Measurements from ENCODE around the gene GGTA1.

Gene GGTA1

GRCh38 chr9:121500165-121500478, 478 bp upstream of the GGTA1 start:
- Histone ChIP-seq H4K20me1 (ENCODE audit: low read depth, low read length) (no peaks in the 10 kb centered on the region), H2AFZ (ENCODE audit: low read depth, low read length, severe bottlenecking) (no peak overlapping the region), H3K27me3 (ENCODE audit: low read length) (no peaks in the 10 kb centered on the region), H3K79me2 (ENCODE audit: insufficient read depth, low read length) (no peaks in the 10 kb centered on the region), H3K9me2 (replicated peaks; ENCODE audit: insufficient read depth, low read length) (no peaks in the 10 kb centered on the region), H3K36me3 (ENCODE audit: low read length) (no peaks in the 10 kb centered on the region), H3K9ac (ENCODE audit: low read length) (no peak overlapping the region), H3K4me3 (ENCODE audit: insufficient read depth, low read length, poor library complexity, severe bottlenecking) (no peak overlapping the region), H3K9me3 (ENCODE audit: insufficient read depth, low read length) (peaks cover 3% of the 10 kb centered on the region; the same call in 1 of the 2 replicates), H3K27ac (ENCODE audit: low read depth, low read length) (no peak overlapping the region), H3K4me2 (ENCODE audit: low read depth, low read length, poor library complexity, severe bottlenecking) (no peak overlapping the region), H3F3A (ENCODE audit: insufficient read depth) (no peaks in the 10 kb centered on the region)
- TF ChIP-seq CTCF (IDR thresholded peaks at IDR 0.05; ENCODE audit: insufficient read depth, low read length, poor library complexity, severe bottlenecking), result no peak
- no peak for TF ChIP-seq EZH2phosphoT487 (conservative IDR thresholded peaks at IDR 0.05; ENCODE audit: low read length)

GRCh38 chr9:121499177-121499426, 542 bp downstream of the GGTA1 start:
- H3K4me3 ChIP-seq (ENCODE audit: insufficient read depth, low read length, poor library complexity, severe bottlenecking), result no peak overlapping the region
- no peak for TF ChIP-seq EZH2phosphoT487 (conservative IDR thresholded peaks at IDR 0.05; ENCODE audit: low read length)
- no peak for TF ChIP-seq CTCF (IDR thresholded peaks at IDR 0.05; ENCODE audit: insufficient read depth, low read length, poor library complexity, severe bottlenecking)
- no peak overlapping the region for H2AFZ ChIP-seq (ENCODE audit: low read depth, low read length, severe bottlenecking)
- no peaks in the 10 kb centered on the region for H3F3A ChIP-seq (ENCODE audit: insufficient read depth)
- H3K36me3 ChIP-seq (ENCODE audit: low read length), result no peaks in the 10 kb centered on the region
- no peaks in the 10 kb centered on the region for H4K20me1 ChIP-seq (ENCODE audit: low read depth, low read length)
- no peaks in the 10 kb centered on the region for H3K9me2 ChIP-seq (replicated peaks; ENCODE audit: insufficient read depth, low read length)
- no peak overlapping the region for H3K4me2 ChIP-seq (ENCODE audit: low read depth, low read length, poor library complexity, severe bottlenecking)
- H3K9me3 ChIP-seq (ENCODE audit: insufficient read depth, low read length), result peaks cover 3% of the 10 kb centered on the region; the same call in 1 of the 2 replicates
- H3K9ac ChIP-seq (ENCODE audit: low read length), result no peak overlapping the region
- H3K27ac ChIP-seq (ENCODE audit: low read depth, low read length), result no peak overlapping the region
- H3K27me3 ChIP-seq (ENCODE audit: low read length), result no peaks in the 10 kb centered on the region
- H3K79me2 ChIP-seq (ENCODE audit: insufficient read depth, low read length), result no peaks in the 10 kb centered on the region

- Histone ChIP-seq H4K20me1 (ENCODE audit: low read depth, low read length) (no peaks in the 10 kb centered on the region), H2AFZ (ENCODE audit: low read depth, low read length, severe bottlenecking) (no peak overlapping the region), H3F3A (ENCODE audit: insufficient read depth) (no peaks in the 10 kb centered on the region), H3K4me3 (ENCODE audit: insufficient read depth, low read length, poor library complexity, severe bottlenecking) (no peak overlapping the region), H3K36me3 (ENCODE audit: low read length) (no peaks in the 10 kb centered on the region), H3K4me2 (ENCODE audit: low read depth, low read length, poor library complexity, severe bottlenecking) (no peak overlapping the region), H3K9me3 (ENCODE audit: insufficient read depth, low read length) (peaks cover 3% of the 10 kb centered on the region; the same call in 1 of the 2 replicates), H3K27me3 (ENCODE audit: low read length) (no peaks in the 10 kb centered on the region), H3K9me2 (replicated peaks; ENCODE audit: insufficient read depth, low read length) (no peaks in the 10 kb centered on the region), H3K79me2 (ENCODE audit: insufficient read depth, low read length) (no peaks in the 10 kb centered on the region), H3K9ac (ENCODE audit: low read length) (no peak overlapping the region), H3K27ac (ENCODE audit: low read depth, low read length) (no peak overlapping the region)
- no peak for TF ChIP-seq EZH2phosphoT487 (conservative IDR thresholded peaks at IDR 0.05; ENCODE audit: low read length)
- TF ChIP-seq CTCF (IDR thresholded peaks at IDR 0.05; ENCODE audit: insufficient read depth, low read length, poor library complexity, severe bottlenecking), result no peak
Measured at GRCh38 chr9:121498487-121499176, 1.0 kb downstream of the GGTA1 start.
